WI38 (cell line): Measurements from ENCODE around the gene PSMD12.
"Not testable (repeated sequence)": the region's sequence is repeated elsewhere in the genome, so short reads cannot be mapped to it uniquely, and the experiment has no call there.

Source experiments
- H3K4me3 ChIP-seq: 2 replicates; pipeline ENCODE4 v1.5.1; 2011; ENCODE audit warnings: low read depth, mild to moderate bottlenecking, control low read depth, low read length
- CTCF ChIP-seq: IDR thresholded peaks from 2 replicates; pipeline ENCODE4 v1.5.1; 2012; ENCODE audit warnings: low read depth, mild to moderate bottlenecking, control low read depth, low read length

Gene PSMD12

GRCh38 chr17:67335245-67335835 is 31.0 kb downstream of the PSMD12 start:
- no peak for TF ChIP-seq CTCF

GRCh38 chr17:67332162-67332508 is 34.2 kb downstream of the PSMD12 start:
- not testable (repeated sequence) for H3K4me3 ChIP-seq

More at GRCh38 chr17:67335245-67335835, 31.0 kb downstream of the PSMD12 start:
- no peak overlapping the region for H3K4me3 ChIP-seq

- not testable (repeated sequence) for H3K4me3 ChIP-seq
Observed at GRCh38 chr17:67331381-67332161, 34.8 kb downstream of the PSMD12 start.

GRCh38 chr17:67328026-67328425 is 38.4 kb downstream of the PSMD12 start:
- TF ChIP-seq CTCF, result no peak
- H3K4me3 ChIP-seq, result no peak overlapping the region

- not testable (repeated sequence) for H3K4me3 ChIP-seq
Observed at GRCh38 chr17:67326959-67327745, 39.2 kb downstream of the PSMD12 start.

- H3K4me3 ChIP-seq, result no peak overlapping the region
- no peak for TF ChIP-seq CTCF
Observed at GRCh38 chr17:67326440-67326839, 39.9 kb downstream of the PSMD12 start.

GRCh38 chr17:67324330-67324729 is 42.0 kb downstream of the PSMD12 start:
- no peak overlapping the region for H3K4me3 ChIP-seq
- no peak for TF ChIP-seq CTCF

GRCh38 chr17:67323445-67323844 is 42.9 kb downstream of the PSMD12 start:
- TF ChIP-seq CTCF, result no peak
- no peak overlapping the region for H3K4me3 ChIP-seq
